ENCODE results near the gene CDX2.
"Not testable (repeated sequence)": the region's sequence is repeated elsewhere in the genome, so short reads cannot be mapped to it uniquely, and the experiment has no call there.

The CDX2 gene

GRCh38 chr13:27964741-27965323 is 4.3 kb downstream of the CDX2 start:
- DNase-seq = no peak

- DNase-seq = not testable (repeated sequence)
Observed at GRCh38 chr13:27964206-27964605, 4.9 kb downstream of the CDX2 start.

DNA sequence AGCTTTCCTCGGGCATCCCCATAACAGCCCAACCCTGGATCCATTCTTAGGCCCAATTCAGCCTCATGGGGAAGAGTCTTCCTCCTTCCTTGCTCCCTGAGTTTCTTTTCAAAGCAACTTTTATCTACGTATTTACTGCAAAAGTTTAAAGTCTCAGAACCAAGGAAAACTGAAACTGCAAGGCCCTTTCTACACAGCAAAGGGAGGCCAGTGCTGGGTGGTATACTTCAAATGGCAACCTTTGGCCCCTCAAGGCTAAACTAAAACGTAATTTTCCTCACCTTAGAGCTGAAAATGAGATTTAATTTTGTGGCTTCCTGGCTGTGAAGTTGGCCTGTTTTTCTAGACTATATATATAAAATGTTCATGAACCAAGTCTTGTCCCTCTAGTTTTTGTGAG is 5.6 kb downstream of the CDX2 start:
- DNase-seq = no peak

DNA sequence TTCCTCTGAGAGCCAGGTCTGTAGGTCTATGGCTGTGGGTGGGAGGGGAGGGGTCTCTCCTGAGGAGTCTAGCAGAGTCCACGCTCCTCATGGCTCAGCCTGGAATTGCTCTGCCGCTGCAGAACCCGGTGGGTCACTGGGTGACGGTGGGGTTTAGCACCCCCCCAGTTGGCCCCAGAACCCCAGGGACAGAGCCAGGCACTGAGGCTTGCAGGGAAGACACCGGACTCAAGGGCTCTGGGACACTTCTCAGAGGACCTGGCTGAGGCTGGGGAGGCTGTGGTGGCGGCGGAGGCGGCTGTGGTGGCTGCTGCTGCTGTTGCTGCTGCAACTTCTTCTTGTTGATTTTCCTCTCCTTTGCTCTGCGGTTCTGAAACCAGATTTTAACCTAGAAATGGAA is 6.1 kb downstream of the CDX2 start:
- no peak for DNase-seq

- DNase-seq = no peak
Observed at GRCh38 chr13:27962128-27962841, 6.8 kb downstream of the CDX2 start.

DNA sequence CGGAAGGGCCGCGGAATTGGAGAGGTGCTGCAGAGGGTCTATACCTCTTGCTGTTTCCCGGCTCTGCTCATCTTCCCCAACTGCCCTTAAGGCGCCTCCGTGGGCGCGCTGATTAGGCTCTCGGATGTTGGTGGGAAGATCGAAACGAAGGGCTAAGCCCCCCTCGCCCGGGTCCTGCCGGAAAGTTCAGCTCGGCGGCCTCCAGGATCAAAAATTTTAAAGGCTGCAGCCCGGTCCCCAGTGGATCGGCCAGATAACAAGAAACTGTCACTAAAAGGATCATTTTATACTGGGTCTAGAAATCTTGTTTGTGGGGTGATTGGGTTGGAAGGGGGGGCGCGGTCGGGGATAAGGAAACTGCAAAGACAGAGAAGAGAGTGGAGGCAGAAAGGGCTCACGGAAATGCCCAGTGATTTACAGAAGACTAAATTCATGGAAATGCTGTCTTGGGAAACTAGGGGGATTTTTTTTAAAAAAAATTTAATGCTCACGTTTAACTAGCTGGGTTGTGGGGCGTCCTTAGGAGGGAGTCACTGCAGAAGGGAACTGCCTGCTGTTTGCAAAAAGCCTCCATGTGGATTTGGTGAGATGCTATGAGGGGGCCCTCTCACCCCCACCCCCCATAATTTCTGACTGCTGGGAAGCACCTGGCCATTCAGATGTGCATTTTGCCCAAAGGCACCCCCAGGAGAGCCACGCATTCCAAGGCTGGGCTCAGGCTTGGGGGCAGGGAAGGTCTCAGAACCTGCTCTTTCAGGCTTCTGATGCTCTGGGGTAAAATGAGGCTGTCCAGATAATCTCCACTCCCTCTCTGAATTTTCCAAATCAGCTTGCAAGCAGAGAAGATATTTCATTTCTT is 7.7 kb downstream of the CDX2 start:
- no peak for DNase-seq

DNA sequence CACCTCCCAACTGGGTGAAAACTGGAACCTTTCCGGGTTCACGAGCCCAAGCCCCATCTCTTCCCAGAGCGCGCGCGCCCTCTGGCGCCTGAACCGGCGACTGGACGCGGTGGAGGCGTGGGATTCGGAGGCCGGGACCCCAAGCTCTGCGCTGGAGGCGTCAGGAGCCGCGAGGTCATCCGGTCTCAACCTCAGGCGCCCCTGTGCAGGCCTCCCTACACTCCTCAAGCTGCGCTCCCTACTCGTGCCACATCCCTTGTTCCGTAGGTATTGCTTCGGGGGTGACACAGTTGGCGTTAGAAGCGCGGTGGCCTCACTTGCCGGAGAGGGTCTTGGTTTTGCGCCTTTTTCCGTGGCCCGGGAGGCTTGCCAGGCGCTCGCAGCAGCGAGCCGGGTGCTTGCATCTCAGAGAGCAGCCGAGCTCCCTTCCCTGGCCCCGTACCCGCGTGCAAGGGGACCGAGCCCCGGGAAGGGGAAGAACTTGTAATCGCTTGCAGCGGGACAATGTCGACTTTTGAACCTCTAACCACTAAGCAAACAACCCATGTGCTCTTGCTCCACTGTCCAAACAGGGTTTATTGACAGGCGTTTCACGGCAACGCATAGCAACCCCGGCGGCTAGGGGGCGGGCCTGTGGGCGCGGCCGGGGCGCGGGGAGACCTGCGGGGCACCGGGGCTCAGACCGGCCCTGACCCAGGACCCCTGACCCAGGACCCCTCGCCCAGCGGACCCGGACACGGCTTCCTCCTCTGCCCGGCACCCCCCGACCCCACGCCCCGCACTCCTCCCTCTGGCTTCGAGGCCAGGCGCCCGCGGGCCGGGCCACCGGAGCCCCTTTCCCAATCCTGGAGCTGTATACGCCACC is 8.5 kb downstream of the CDX2 start:
- DNase-seq = no peak

GRCh38 chr13:27959976-27960361 is 9.1 kb downstream of the CDX2 start:
- DNase-seq = no peak

GRCh38 chr13:27956576-27957300 is 12.4 kb downstream of the CDX2 start:
- no peak for DNase-seq

- DNase-seq = no peak
Observed at GRCh38 chr13:27955014-27955591, 14.0 kb downstream of the CDX2 start.

DNA sequence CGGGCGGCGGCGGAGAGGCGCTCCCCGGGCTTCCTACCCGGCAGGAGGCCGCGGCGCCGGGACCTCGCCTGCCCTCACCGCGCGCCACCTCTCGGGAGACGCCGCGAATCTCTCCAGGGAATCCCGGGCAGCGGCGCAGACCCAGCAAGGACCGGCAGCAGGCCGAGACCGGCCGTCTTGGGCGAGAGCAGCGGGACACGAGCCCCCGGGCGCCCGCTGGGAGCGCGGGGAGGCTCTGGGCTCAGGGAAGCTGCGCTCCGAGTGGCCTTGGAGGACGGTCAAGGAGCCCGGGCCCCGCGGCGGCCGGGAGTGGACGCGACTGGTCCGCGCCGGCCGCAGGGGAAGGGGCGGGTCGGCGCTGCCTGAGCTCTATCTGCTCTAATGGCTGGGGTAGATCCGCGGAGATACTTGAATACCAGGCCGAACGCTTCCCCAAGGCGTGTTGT is 14.7 kb downstream of the CDX2 start:
- peak; percentile 30 for DNase-seq

- peak; percentile 64 for DNase-seq
Observed at GRCh38 chr13:27953676-27954405, 15.3 kb downstream of the CDX2 start.

GRCh38 chr13:27952876-27953675 is 16.0 kb downstream of the CDX2 start:
- DNase-seq = no peak

GRCh38 chr13:27942972-27943371 is 26.1 kb downstream of the CDX2 start:
- DNase-seq = no peak

DNA sequence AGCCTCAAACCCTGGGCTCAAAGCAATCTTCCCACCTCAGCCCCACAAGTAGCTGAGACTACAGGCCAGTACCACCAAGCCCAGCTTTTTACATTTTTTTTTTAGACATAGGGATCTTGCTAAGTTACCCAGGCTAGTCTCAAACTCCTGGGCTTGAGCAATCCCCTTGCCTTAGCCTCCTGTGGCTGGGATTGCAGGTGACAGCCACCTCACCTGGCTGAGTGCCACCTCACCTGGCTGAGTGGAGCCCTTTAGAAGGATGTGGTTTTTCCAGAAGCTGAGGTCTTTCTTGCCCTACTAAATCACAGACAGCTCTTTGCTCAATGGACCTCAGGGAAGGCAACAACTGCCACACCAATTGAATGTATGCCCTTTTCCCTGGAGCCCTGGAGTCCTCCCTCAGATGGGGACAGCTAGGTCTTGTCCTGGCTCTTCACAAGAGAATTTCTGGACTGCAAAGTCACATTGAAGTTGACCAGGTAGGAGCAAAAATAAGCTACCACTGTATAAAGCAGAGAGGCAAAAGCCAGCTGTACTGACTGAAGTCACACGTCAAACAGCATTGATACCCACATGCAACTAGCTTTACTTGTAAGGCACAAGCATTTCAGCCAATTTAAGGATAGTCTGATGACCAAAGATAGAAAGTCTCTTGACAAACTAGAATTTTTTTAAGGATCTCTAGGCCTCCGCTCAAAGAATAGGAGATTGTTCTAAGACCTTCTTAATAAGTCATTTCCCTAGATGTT is 35.4 kb downstream of the CDX2 start:
- no peak for DNase-seq

DNA sequence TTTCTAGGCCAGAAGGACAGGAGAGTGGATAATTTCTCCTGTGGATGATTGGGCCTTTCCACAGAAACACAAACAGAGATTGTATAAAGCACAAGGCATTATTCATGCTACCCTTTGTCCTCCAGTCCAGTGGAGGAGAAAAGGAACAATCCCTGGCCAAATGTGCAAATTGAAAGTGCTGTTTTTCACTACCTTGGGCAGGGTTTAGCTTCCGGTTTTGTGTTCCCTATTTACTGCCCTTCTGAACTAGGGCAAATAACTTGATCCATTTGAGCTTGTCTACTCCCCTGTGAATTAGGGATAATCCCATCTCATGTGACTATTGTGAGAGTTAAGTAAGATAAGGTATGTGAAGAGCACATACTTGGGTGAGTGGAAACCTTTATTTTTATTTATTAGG is 36.0 kb downstream of the CDX2 start:
- no peak for DNase-seq

GRCh38 chr13:27929868-27930267 is 39.2 kb downstream of the CDX2 start:
- no peak for DNase-seq

- no peak for DNase-seq
Observed at GRCh38 chr13:27928805-27929753, 40.0 kb downstream of the CDX2 start.
